GM12892 (cell line): ENCODE data around the gene ZBTB20.

Experiments used
- POLR2A ChIP-seq: IDR thresholded peaks from 2 replicates; pipeline ENCODE4 v1.6.1; 2011; ENCODE audit warnings: low read depth, low read length, control low read depth
- POLR2AphosphoS5 ChIP-seq: IDR thresholded peaks from 2 replicates; pipeline ENCODE4 v1.6.1; 2011; ENCODE audit warnings: low read depth, low read length, control low read depth
- TAF1 ChIP-seq: IDR thresholded peaks from 2 replicates; pipeline ENCODE4 v1.6.1; 2011; ENCODE audit warnings: low read depth, mild to moderate bottlenecking, control low read depth, low read length, borderline replicate concordance

DNA sequence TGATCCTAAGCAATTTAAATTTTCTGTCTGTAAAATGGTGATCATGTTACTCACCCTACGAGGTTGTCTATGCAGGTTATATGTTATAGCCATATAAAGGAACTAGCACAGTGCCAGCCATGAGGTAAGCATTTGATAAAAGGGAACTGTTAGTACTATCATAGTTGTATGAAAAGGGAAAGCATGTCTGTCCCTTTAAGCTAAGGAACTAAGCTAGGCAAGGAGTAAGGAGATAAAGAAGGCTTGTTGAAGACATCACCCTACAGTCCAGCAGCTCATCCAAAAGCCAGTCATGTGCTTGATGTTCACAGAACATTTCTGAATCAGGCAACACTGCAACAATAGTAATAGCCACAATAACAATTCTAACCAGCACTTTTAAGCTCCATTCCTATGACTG, 243.9 kb downstream of the ZBTB20 start:
- TF ChIP-seq POLR2A (no peak), POLR2AphosphoS5 (no peak), TAF1 (no peak)
